Mucosa of descending colon (tissue), 3 donors: ENCODE results near the gene VIPR2. TPM values are rescaled to one million over a fixed set of nuclear protein-coding genes. Genes with fewer than 3 reads are reported as not detected.

Experiments
- ATAC-seq: fragments of 200-7000 bp; cut with Tn5 transposase; one replicate; pipeline ENCODE4 v1.9.1; 2020; ENCODE audit warnings: mild to moderate bottlenecking, moderate library complexity
- DNase-seq, 3 donors: peaks; one replicate each; pipeline ENCODE4 v3.0.0-alpha.2; 2020
- H3K36me3 ChIP-seq: fragments of 200-600 bp; one replicate; pipeline ENCODE4 v1.8.0; 2021; ENCODE audit warnings: low read depth, mild to moderate bottlenecking
- H3K4me1 ChIP-seq: fragments of 200-600 bp; one replicate; pipeline ENCODE4 v1.8.0; 2021; ENCODE audit warnings: low read depth, mild to moderate bottlenecking
- H3K4me3 ChIP-seq: fragments of 200-600 bp; one replicate; pipeline ENCODE4 v1.8.0; 2021; ENCODE audit warnings: mild to moderate bottlenecking
- H3K9me3 ChIP-seq: fragments of 200-600 bp; one replicate; pipeline ENCODE4 v1.8.0; 2021; ENCODE audit warnings: mild to moderate bottlenecking
- CTCF ChIP-seq: fragments of 200-600 bp; IDR thresholded peaks from one replicate; pipeline ENCODE4 v1.8.0; 2022; ENCODE audit warnings: antibody characterized with exemption, mild to moderate bottlenecking
- intact Hi-C, 2 donors: fragments of 100-400 bp; cut with DNase I in 1 of 2; cut with micrococcal nuclease in 1 of 2; formaldehyde crosslinking; loops; one replicate each; pipeline versions ENCODE4 v1.11.0 to v1.11.1; 2022; cut with DNase I, micrococcal nuclease
- total RNA-seq, 3 donors: library from RNA; stranded (reverse); fragmentation: NEBNext Ultra II Directional in 2 of 3; extraction: Animal tissue kit (Norgen Biotek cat#: 25700) in 2 of 3; gene quantifications; one replicate each; pipeline versions ENCODE4 v1.2.1 to v1.2.4, GENCODE V29; 2021 to 2023
- donor health status: DM: no; HTN: no; CAD: no; lungs with moderate emphysema.
- donor health status: DM: no; HTN: no; CAD: no.
- donor health status: DM: no; HTN: yes; CAD: no.

The VIPR2 gene
- total RNA-seq, 3 donors from 2014 or later = 0.58 to 19.8 (median 2.4) TPM

- ATAC-seq (no peak), DNase-seq (no peak)
- no peaks in the 10 kb centered on the region for H3K4me1 ChIP-seq
- intact Hi-C loops = no loop called here
- no peak for TF ChIP-seq CTCF
- H3K9me3 ChIP-seq = no peaks in the 10 kb centered on the region
- H3K36me3 ChIP-seq = no peaks in the 10 kb centered on the region
- no peak overlapping the region for H3K4me3 ChIP-seq
These were observed 44.9 kb downstream of the VIPR2 start for GRCh38 chr7:159099711-159100231.

GRCh38 chr7:159098811-159099655, 45.6 kb downstream of the VIPR2 start:
- DNase-seq = peak in 1 of 3 donors; percentile 8
- H3K4me3 ChIP-seq = no peak overlapping the region
- TF ChIP-seq CTCF = no peak
- no peaks in the 10 kb centered on the region for H3K9me3 ChIP-seq
- no peaks in the 10 kb centered on the region for H3K4me1 ChIP-seq
- intact Hi-C loops = no loop called here
- ATAC-seq = peak; percentile 43
- no peaks in the 10 kb centered on the region for H3K36me3 ChIP-seq

GRCh38 chr7:159098424-159098786, 46.3 kb downstream of the VIPR2 start:
- no peaks in the 10 kb centered on the region for H3K36me3 ChIP-seq
- ATAC-seq (no peak), DNase-seq (no peak)
- intact Hi-C loops = no loop called here
- H3K4me1 ChIP-seq = no peaks in the 10 kb centered on the region
- no peak for TF ChIP-seq CTCF
- no peak overlapping the region for H3K4me3 ChIP-seq
- no peaks in the 10 kb centered on the region for H3K9me3 ChIP-seq

GRCh38 chr7:159097661-159098423, 46.8 kb downstream of the VIPR2 start:
- ATAC-seq = no peak

More at GRCh38 chr7:159097661-159098423, 46.8 kb downstream of the VIPR2 start:
- H3K36me3 ChIP-seq = no peaks in the 10 kb centered on the region
- no peaks in the 10 kb centered on the region for H3K4me1 ChIP-seq
- H3K9me3 ChIP-seq = no peaks in the 10 kb centered on the region
- H3K4me3 ChIP-seq = no peak overlapping the region
- TF ChIP-seq CTCF = no peak
- intact Hi-C loops = no loop called here
- DNase-seq = no peak
